GM19397 (cell line): Measurements from ENCODE around the gene IFIH1.

Source experiments
- ATAC-seq: cut with Tn5 transposase; IDR thresholded peaks from one replicate; pipeline ENCODE4 v1.9.1; 2021; ENCODE audit warnings: mild to moderate bottlenecking, moderate library complexity; ENCODE audit not compliant: unreplicated experiment

IFIH1 gene

GRCh38 chr2:162312853-162313252 lies 5.6 kb downstream of the IFIH1 start:
- ATAC-seq = no peak

GRCh38 chr2:162308747-162309503 lies 9.6 kb downstream of the IFIH1 start:
- no peak for ATAC-seq

GRCh38 chr2:162305901-162306300 lies 12.6 kb downstream of the IFIH1 start:
- no peak for ATAC-seq

- ATAC-seq = no peak
These were observed 16.6 kb downstream of the IFIH1 start for GRCh38 chr2:162301877-162302276.

- ATAC-seq = peak; percentile 42
These were observed 17.2 kb downstream of the IFIH1 start for GRCh38 chr2:162301151-162301804.

GRCh38 chr2:162300266-162300665 lies 18.2 kb downstream of the IFIH1 start:
- no peak for ATAC-seq

DNA sequence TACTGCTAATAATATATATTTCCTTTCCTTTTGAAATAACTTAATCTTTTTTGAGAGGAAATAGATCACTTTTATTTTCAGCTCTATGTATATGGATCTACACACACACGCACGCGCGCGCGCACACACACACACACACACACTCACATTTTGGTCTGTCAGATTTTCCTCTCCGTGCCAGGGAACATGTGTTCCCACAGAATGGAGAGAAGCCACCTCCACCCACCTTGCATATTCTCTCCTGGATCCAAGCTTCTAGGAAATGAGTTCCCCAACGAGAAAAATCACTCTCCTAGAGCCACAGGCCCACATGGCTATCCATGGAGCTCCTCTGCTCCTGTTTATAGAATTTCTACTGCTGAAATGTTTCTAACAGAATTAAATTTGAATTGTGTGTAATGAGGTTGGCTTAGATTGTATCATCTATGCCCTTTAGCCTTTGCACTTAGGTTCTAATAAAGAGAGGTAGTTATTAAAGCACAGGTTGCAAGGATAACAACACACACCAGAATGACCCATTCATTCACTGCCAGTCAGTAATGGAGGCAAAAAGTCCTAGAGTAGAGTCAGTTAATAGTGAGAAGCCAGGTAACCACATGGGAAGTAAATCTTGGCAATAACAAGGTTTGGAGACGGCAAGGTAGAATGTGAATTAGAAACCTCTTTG lies 19.7 kb downstream of the IFIH1 start:
- no peak for ATAC-seq

GRCh38 chr2:162297925-162298552 lies 20.4 kb downstream of the IFIH1 start:
- no peak for ATAC-seq

- no peak for ATAC-seq
These were observed 23.5 kb downstream of the IFIH1 start for GRCh38 chr2:162295009-162295408.

GRCh38 chr2:162293122-162293786 lies 25.2 kb downstream of the IFIH1 start:
- ATAC-seq = no peak

DNA sequence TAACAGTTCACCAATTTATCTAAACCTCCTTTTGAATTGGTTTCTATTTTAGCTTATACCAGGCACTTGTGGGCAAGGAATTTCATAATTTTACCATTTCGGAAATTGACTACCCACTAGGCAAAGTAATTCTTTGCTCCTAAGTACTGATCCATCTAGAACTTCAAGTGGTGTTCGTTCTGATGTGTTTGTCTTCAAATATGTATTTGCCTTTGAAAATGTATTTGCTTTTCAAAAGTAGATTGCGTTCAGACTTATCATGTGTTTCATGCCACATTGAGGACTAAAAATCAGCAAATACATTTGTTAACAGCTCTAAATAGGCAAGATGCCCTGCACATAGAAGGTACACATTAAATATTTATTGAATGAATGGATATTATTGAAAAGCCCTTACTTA lies 26.7 kb downstream of the IFIH1 start:
- ATAC-seq = no peak

GRCh38 chr2:162282765-162283425 lies 35.6 kb downstream of the IFIH1 start:
- ATAC-seq = no peak

DNA sequence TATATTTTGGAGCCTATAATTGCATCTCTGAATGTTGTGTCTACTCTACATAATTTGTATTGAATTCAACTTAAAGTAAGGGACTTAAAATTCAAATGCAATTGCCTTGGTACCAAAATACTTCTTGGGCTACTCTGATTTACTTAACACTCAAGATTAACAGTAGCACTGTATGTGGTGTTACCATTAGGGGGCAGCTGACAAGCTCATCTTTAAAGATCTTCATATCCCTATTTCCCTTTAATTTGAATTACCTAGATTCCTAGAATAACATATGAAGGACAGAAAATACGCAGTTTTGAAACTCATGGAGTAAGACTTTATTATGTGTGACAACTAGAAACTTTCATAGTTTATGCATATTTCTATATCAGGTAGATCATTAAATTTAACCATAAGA lies 37.8 kb downstream of the IFIH1 start:
- no peak for ATAC-seq

GRCh38 chr2:162277381-162277780 lies 41.1 kb downstream of the IFIH1 start:
- no peak for ATAC-seq

DNA sequence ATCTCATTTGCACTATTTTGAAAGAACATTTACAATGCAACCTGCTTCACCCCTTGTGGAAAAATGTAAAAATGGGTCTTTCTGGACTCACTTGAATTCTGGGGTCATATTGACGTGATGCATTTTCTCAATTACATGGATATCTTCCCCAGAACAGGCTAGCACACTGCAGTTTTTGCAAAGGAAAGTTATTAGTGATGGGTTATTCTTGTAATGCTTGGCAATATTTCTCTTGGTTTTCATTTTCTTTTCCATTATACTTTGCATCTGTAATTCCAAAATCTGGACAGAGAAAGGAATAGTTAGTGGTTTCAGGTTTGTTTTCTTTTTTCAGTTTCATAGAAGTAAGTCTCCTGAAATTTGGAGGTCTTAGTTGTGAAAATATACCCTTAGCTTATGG lies 50.5 kb downstream of the IFIH1 start:
- no peak for ATAC-seq

DNA sequence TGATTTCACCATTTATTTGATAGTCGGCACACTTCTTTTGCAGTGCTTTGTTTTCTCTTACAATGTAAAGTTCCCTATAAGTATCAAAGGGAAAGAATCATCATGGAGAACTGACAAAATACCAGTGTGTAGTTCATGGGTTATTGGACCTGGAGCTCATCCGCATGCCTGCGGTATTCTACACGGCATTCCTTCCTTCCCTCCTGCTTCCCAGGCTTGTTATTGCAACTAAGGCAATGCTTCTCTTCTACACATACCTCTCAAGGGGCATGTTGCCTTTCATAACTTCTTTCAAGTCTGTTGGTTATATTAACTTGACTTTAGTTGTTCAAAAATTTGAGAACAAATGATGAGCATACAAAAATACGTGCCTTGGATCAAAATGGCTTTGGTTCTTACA lies 51.0 kb downstream of the IFIH1 start:
- ATAC-seq = no peak

GRCh38 chr2:162266460-162266760 lies 52.1 kb downstream of the IFIH1 start:
- no peak for ATAC-seq

DNA sequence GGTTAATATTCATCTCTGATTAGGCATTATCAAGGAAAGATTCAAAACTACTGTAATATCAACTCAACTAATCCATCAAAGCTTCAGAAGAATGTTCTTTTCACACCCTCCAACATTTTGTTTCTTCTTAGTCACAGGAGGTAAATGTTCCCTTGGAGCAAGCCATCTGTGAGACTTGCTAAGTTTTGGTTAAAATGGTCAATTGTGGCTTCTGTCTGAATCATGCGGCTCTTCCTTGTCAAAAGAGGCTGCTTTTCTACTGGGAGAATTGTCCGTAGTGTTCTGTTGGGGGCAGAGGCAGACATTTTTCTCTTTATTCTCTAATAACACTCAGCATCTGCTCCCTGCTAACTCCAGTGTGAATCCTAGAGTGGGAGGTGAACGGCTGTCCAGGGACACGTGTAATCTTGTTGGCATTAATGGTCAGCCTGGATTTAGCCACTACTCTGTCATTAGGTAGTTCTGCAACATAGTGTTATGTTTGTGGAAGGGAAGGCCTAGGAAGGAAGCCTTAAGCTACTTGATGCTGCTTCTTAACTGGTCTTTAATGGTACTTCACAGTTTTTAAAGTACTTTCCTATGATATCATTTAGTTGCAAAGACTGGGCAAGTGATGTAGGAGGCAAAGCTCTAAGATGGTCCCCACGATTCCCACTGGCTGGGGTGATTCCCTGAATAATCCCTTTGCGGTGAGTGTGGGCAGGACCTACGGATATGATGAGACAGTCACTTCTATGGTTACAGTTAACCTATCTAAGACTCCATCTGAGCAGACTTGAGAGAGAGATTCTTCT lies 52.6 kb downstream of the IFIH1 start:
- no peak for ATAC-seq

DNA sequence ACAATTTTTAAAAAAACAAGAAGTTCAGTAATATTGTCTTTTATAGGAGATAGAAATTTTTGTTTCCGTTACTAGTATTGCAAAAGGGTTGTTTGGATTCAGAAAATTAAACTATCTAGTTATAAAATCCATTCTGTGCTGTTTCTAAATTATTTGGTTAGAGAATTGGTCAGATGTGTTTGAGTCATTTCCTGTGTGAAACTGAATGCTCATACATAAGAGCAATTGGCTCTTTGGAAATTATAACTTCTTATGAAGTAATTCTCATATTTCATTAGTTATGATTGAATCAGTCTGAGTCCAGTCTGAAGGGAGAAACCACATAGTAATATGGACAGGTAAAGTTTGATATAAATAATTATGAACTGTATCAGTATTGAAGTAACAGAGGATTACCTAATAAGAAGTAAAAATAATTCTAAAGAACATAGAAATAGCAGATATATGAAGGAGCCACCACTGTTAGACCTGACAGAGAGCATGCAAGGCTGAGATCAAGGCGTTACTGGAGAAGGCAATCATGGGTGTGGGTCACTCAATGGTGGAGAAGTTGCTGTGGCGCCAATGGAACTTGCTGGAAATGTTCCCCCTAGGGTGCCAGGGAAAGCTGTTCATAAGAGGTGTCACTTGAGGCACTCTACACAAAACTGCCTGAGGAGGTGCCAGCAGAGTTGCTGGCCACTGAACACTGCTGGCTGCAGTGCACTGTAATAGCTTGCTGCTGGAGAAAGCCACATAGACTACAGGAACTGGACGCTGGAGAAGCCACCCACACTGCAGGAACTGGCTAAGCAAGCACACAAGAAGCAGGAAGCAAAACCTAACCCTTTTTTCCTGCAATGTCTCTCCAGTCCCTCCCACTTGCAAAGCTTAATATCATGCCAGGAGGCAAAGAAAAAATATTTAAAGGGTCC lies 57.2 kb downstream of the IFIH1 start:
- peak; percentile 41 for ATAC-seq
